Tibial nerve (tissue), 4 donors: ENCODE data around the gene CFAP43.

ENCODE experiments used
- CTCF ChIP-seq, 5 experiments: fragments of 200-600 bp in 3 of 5; fragments of 450-650 bp in 2 of 5; sonication (generic) in 3 of 5; IDR thresholded peaks; one replicate each; pipeline ENCODE4 v1.5.1; 2016 to 2019; ENCODE audit warnings: antibody characterized with exemption in 5 of 5, mild to moderate bottlenecking in 3 of 5, moderate library complexity in 2 of 5
- EP300 ChIP-seq, 2 donors: sonication (generic); formaldehyde crosslinking; IDR thresholded peaks; one replicate each; pipeline ENCODE4 v1.6.1; 2017; ENCODE audit warnings: antibody characterized with exemption in 2 of 2, mild to moderate bottlenecking in 1 of 2
- POLR2A ChIP-seq, 2 donors: fragments of 450-650 bp; IDR thresholded peaks; one replicate each; pipeline ENCODE4 v1.6.1; 2017; ENCODE audit warnings: antibody characterized with exemption in 2 of 2, mild to moderate bottlenecking in 2 of 2, moderate library complexity in 2 of 2

GRCh38 chr10:104273899-104274575 lies 41.9 kb upstream of the CFAP43 start:
- TF ChIP-seq CTCF (IDR thresholded peaks at IDR 0.05) (no peak), EP300 (IDR thresholded peaks at IDR 0.05) (no peak), POLR2A (IDR thresholded peaks at IDR 0.05) (no peak)
